Left ventricle myocardium superior (tissue), 1 donor: ENCODE measurements around the gene OR1A1. TPM values are rescaled to one million over a fixed set of nuclear protein-coding genes. Genes with fewer than 3 reads are reported as not detected.
"Not testable (repeated sequence)": the region's sequence is repeated elsewhere in the genome, so short reads cannot be mapped to it uniquely, and the experiment has no call there.

Experiments
- ATAC-seq: fragments of 200-7000 bp; cut with Tn5 transposase; one replicate; pipeline ENCODE4 v1.9.1; 2020; ENCODE audit warnings: mild to moderate bottlenecking, moderate library complexity
- DNase-seq: peaks from one replicate; pipeline ENCODE4 v3.0.0-alpha.2; 2020
- intact Hi-C: fragments of 100-400 bp; cut with micrococcal nuclease; formaldehyde crosslinking; loops from one replicate; pipeline ENCODE4 v1.11.0; 2022
- long read RNA-seq: library from polyadenylated mRNA; unstranded; transcript quantifications from one replicate; pipeline ENCODE4 v2.0.0, GENCODE V29; 2021
- total RNA-seq: library from RNA; stranded (reverse); fragmentation: NEBNext Ultra II Directional; extraction: Animal tissue kit (Norgen Biotek cat#: 25700); gene quantifications from one replicate; pipeline ENCODE4 v1.2.1, GENCODE V29; 2021
- donor health status: DM: no; HTN: yes; CAD: no; lungs with severe emphysema.

OR1A1 gene, protein sequence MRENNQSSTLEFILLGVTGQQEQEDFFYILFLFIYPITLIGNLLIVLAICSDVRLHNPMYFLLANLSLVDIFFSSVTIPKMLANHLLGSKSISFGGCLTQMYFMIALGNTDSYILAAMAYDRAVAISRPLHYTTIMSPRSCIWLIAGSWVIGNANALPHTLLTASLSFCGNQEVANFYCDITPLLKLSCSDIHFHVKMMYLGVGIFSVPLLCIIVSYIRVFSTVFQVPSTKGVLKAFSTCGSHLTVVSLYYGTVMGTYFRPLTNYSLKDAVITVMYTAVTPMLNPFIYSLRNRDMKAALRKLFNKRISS
- not detected for total RNA-seq
- long read RNA-seq, result 0 reads

DNA sequence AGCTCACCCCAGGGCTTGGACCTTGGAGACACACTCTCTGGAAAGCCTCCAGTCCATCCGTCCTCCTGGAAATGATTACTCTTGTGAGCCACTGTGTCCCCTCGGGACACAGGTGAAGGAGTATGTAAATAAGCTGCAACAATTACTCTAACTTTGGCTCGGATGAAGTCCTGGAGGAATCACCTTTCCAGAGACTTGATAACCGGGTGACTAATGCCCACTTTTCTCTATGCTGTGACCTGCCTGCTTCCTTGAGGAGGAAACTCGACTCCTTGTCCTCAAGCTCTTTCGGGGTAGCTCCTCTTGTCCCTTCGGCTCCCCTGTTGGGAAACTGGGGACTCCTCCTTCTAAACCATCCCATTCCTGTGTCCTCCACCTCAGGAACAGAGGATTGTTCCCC lies at the start of gene OR1A1:
OR1A1 (plus strand) TSS at position 301 of the 400 bp plus-strand sequence. CDS start 7,954 bp downstream, outside the sequence.
- intact Hi-C loops, result no loop called here
- DNase-seq (no peak), ATAC-seq (no peak)

DNA sequence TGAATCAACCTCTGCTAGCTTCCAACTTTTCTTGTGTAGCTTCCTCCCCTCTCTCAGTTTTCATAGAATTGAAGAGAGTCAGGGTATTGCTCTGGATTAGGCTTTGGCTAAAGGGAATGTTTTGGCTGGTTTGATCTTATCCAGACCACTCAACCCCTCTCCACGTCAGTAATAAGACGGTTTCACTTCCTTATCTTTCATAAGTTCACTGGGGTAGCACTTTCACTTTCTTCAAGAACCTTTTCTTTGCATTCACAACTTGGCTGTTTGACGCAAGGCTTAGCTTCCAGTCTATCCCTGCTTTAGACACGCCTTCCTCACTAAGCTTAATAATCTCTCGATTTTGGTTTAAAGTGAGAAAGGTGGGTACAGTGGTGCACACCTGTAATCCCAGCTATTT lies 39.9 kb upstream of the OR1A1 start:
- intact Hi-C loops, result no loop called here
- DNase-seq, result no peak

DNA sequence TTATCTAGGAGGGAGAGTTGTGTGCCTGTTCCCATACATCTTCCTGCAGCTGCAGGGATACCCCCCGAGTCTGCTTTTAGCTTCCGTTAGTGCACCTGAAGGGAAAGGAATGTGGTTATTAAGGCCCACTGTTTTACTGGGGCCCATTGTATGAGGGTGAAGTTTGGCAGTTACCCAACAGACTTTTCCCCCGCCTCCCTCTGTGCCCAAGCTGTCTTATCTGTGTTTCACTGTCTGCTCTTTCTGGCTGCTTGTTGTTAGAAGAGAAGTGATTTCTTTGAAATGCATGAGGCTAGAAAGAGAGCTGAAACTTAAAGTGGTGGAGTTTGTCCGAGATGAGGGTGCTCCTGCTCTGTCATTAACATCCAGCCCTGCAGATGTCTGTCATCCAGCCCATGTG lies 17.5 kb upstream of the OR1A1 start:
- intact Hi-C loops, result no loop called here
- DNase-seq, result no peak
- no peak for ATAC-seq

More for the DNA sequence above, 39.9 kb upstream of the OR1A1 start:
- ATAC-seq, result no peak

DNA sequence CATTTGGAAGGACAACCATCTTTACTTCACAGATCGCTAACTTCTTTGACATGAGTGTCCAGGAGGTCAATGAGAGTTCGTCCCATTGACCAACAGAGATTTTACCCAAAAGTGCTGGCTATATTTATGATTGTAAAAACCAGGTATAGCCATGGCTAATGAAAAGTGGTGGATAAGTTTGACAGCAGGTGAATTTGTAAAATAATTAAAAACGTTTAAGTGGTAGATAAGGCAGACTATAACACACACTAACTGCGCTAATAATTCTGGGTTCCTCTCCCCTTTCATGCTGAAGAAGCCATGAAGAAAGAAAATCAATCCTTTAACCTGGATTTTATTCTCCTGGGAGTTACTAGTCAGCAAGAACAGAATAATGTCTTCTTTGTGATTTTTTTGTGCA lies 10.2 kb upstream of the OR1A1 start, which contains the start of gene OR1A2:
OR1A2 (plus strand) TSS at position 301 of the 400 bp plus-strand sequence; CDS start at position 301, 0 bp downstream.
- DNase-seq (no peak), ATAC-seq (no peak)
- intact Hi-C loops, result no loop called here

DNA sequence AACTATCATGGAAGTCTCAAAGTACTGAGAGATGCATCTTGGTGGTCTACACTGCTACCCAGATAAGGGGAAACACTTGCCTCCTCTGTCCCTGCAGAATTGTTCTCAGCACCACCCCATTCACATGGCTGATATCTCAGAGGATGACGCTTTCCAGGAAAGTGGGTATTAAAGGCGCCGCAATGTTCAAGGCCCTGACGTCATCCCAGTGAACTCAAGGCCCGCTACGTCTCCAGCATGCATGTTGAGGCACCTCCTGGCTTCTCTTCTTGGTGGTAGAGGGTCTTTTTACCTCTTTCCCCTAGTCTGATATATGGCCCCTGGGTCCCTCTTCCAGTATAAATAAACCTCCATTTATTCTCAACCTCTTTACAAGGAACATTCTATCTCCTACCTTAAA lies 1.0 kb downstream of the OR1A1 start:
- ATAC-seq (no peak), DNase-seq (no peak)
- intact Hi-C loops, result no loop called here

DNA sequence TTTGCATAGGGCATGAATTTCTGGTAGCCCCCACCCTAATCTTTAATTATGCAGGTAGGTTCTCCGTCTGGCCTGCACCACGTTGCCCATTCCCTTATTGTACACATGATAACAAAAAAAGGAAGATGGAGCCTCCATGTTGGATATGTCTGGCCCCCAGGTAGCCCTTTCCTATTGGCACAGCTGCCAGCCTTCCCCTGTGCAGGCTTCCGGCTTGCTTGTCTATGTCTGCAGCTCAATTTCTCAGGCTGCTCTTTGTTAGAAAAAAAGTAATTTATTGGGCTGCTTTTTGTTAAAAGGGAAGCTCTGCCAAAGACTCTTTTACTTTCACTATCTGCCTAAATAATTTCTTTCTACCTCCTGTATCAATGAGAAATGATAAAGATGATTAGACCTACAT lies 5.5 kb downstream of the OR1A1 start:
- no peak for ATAC-seq
- intact Hi-C loops, result no loop called here
- no peak for DNase-seq

DNA sequence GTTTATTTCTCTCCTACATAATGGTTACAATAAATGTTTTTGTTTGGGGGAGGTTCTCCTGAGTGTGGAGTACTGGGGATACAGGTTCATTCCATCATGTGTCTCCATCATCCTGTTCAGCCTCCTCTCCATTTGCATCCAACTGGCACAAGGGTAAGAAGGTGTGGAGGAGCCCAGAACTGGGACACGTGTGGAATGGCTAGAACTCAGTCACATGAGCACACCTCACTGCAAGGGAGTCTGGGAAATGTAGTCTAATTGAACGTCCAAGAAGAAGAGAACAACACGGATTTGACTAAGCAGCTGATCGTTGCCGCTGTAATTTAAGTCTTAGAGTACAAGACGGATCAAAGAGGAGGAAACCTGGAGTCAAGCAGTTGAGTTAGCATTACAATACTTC lies 6.1 kb downstream of the OR1A1 start:
- no peak for ATAC-seq
- intact Hi-C loops, result no loop called here
- DNase-seq, result no peak

DNA sequence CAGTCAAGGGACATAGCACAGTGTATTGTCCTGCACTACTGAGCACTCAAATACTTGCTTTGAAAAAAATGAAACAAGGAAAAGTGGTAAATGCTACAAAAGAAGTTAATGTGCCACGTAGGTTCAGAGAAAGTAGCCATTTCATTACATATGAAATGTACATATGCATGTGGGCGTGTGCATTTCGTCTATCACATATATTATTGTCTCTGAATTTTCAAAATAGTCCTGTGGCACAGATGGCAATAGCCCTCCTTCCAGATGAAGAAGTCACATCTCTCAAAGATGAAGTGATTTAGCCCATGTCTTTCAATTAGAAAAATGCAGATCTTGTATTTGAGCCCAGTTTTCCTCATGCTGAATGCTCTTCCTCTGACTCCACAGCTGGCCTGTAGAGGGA lies 12.5 kb downstream of the OR1A1 start:
- ATAC-seq, DNase-seq, intact Hi-C loops: not testable (repeated sequence)

DNA sequence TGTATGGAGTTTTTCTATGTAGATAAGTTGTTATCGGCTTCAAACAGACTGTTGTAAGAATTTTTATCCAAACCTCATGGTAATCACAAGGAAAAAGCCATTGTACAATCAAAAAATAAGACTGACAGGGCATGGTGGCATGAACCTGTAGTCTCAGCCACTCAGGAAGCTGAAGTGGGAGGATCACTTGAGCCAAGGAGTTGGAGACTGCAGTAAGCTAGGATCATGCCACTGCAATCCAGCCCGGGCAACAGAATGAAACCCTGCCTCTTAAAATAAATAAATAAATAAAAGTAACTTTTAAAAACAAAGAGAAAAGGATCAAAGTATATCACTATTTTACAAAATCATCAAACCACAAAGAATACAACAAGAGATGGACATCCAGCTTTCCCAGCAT lies 14.4 kb downstream of the OR1A1 start:
- intact Hi-C loops, result no loop called here
- ATAC-seq (no peak), DNase-seq (no peak)

DNA sequence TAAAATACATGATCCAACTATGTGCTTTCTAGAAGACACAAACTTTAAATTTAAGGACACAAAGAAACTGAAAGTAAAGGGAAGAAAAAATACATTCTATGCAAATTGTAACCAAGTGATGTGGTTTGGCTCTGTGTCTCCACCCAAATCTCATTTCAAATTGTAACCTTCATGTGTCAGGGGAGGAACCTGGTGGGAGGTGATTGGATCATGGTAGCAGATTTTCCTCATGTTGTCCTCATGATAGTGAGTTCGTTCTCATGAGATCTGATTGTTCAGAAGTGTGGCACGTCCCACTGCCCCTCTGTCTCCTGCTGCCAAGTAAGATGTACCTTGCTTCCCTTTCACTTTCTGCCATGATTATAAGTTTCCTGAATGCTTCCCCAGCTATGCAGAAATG lies 15.0 kb downstream of the OR1A1 start:
- DNase-seq, result no peak
- intact Hi-C loops, result no loop called here
- ATAC-seq, result no peak

DNA sequence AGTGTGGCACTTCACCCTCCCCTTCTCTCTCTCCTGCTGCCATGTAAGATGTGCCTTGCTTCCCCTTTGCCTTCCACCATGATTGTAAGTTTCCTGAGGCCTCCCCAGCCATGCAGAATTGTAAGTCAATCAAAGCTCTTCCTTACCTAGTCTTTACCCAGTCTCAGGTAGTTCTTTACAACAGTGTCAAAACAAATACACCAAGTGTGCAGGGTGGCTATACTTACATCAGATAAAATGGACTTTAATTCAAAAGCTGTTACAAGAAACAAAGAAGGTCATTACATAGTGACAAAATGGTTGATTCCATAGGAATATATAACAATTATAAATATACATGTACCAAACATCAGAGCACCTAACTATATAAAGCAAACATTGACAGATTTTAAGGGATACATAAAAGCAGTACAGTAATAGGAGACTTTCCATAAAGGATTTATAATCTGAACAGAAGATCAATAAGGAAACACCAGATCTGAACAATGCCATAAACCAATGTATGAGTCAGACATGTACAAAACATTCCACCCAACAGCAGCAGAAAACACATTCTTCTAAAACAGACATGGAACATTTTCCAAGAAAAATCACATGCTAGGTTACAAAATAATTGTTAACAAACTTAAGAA lies 17.4 kb downstream of the OR1A1 start:
- ATAC-seq, intact Hi-C loops, DNase-seq: not testable (repeated sequence)

DNA sequence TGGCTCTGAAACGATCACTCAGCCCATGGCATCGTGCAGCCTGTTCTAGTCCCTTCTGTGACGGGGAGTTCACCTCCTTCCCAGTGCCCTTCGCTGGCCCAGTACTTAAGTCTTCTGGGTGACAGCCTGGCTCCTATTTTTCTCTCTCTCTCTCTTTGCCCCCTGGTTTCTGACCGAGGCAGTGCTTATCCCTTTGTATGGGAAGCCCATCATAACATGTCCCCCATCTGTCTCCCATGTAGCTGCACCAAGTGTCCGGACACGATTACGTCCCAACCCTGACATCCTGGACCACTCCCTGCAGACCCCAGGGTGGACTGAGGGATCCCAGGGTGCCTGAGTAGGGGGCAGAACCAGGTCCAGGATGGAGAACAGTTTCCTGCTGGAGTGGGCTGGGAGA lies 24.8 kb downstream of the OR1A1 start:
- ATAC-seq, intact Hi-C loops, DNase-seq: not testable (repeated sequence)

DNA sequence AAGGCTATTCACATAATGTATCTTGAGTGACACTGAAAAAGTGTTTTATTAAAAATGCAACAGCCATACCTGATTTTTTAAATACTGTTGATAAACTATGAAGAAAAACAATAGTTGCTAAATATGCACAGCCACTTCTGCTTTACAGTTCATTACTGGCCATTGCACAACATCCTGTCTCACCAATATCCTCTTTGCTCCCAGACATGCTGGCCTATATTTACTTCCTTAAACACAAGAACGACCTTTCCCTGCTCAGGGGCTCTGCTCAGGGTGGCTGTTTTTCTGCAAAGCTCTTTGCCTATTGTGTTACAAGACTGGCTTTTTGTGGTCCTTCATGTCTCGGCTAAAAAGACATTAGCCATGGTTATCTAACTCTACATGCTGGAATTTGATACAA lies 31.2 kb downstream of the OR1A1 start:
- intact Hi-C loops, DNase-seq: not testable (repeated sequence)
- peak; percentile 55 for ATAC-seq

DNA sequence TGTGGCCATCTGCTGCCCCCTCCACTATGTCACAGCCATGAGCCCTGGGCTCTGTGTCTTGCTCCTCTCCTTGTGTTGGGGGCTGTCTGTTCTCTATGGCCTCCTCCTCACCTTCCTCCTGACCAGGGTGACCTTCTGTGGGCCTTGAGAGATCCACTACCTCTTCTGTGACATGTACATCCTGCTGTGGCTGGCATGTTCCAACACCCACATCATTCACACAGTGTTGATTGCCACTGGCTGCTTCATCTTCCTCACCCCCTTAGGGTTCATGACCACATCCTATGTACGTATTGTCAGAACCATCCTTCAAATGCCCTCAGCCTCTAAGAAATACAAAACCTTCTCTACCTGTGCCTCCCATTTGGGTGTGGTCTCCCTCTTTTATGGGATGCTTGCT lies 33.6 kb downstream of the OR1A1 start:
- DNase-seq, ATAC-seq, intact Hi-C loops: not testable (repeated sequence)

DNA sequence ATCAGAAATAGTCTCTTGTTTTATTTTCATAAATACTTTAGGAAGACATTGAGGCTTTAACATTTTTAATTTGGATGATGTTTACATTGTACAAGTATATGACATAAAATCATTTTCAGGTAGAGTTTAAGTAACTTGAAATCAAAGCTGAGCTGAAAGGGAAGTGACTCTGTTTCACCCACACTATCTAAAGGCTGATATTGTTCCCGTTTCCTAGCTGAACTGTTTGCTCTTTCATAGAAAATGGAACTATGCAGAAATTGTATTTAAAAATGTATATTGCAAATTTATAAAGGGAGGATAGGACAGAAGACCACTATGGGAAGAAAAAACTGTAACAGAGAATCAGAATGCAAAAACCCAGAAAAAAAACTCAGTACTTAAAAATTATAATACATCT lies 37.4 kb downstream of the OR1A1 start:
- DNase-seq, intact Hi-C loops, ATAC-seq: not testable (repeated sequence)

DNA sequence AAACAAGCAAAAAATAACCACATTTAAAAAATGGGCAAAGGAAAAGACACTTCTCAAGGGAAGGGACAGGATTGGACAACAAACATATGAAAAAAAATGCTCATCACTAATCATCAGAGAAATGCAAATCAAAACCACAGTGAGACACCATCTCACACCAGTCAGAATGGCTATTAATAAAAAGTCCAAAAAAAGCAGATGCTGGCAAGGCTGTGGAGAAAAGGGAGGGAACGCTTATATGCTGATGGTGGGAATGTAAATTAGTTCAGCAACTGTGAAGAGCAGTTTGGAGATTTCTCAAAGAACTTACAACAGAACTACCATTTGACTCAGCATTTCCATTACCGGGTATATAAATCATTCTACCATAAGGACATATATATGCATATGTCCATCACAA lies 41.5 kb downstream of the OR1A1 start:
- intact Hi-C loops, ATAC-seq, DNase-seq: not testable (repeated sequence)

DNA sequence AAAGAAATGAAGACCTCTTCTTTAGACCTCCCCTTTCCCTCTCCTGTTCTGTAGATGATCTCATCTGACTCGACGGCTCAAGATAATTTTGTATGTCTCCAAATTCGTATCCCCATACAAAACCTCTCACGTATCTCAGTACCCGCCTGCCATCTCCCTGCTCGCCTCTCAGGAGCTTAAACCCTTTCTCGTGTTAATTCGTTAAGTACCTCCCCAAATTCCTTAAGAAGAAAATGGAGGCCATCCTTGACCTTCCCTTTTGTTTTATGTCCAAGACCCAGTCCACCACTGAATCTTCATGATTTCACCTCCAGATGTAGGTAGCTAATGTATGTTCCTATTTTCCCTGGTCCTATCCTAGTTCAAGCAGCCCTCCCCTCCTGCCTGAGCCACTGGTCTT lies 49.1 kb downstream of the OR1A1 start:
- no peak for ATAC-seq
- no peak for DNase-seq
- intact Hi-C loops, result no loop called here

DNA sequence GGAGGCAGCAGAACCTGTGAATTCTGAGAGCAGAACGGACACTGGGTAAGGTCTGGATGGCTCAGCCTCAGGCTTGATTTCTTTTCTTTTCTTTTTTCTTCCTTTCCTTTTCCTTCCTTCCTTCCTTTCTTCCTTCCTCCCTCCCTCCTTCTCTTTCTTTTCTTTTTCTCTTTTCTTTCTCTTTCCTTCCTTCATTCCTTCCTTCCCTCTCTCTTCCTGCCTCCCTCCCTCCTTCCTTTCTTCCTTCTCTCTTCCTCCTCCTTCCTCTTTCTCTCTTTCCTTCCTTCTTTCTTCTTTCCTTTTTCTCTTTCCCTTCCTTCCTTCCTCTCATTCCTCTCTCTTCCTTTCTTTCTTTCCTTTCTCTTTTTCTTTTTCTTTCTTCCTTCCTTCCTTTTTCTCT lies 52.7 kb downstream of the OR1A1 start:
- DNase-seq (no peak), ATAC-seq (no peak)
- intact Hi-C loops, result no loop called here

DNA sequence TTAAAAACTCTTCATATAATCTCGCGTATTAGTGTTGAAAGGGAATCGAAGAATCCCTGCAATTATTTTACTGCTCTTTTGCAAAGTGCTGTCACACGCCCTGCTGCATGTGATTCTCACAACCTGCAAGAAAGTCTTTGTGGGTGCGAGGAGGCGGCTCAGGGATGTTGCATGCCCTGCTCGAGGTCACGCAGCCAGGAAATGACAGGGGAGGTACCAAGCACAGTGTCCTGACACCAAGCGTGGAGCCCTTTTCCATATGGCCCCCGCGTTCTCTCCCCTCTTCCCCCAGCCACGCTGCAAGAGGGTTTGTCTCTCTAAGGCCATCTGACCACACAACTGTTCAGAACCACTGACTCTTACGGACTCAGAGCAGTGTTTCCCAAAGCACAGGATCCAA lies 53.1 kb downstream of the OR1A1 start:
- DNase-seq (no peak), ATAC-seq (no peak)
- intact Hi-C loops, result no loop called here
